Airway epithelial cell (primary cell): ENCODE measurements around the gene SLC9A3. TPM values are rescaled to one million over a fixed set of nuclear protein-coding genes. Genes with fewer than 3 reads are reported as not detected.

ENCODE experiments used
- total RNA-seq: library from RNA; depleted of rRNA; stranded (reverse); fragments of >200 nt; gene quantifications from 2 replicates; pipeline ENCODE4 v1.2.3, GENCODE V29; 2015

The SLC9A3 gene
- 2.6 and 3.9 TPM in 2 replicates for total RNA-seq

GRCh38 chr5:524234-524972, at the start of gene SLC9A3:
TSS of gene SLC9A3 (minus strand) at chr5:524449.

GRCh38 chr5:442335-443238, 81.7 kb downstream of the SLC9A3 start, which contains the start of gene EXOC3:
TSS of gene EXOC3 (plus strand) at chr5:443176. CDS start at chr5:446206, 3,030 bp downstream.

Other genes with a start within 250 kb of the SLC9A3 start
- 0.37 and 0.63 TPM in 2 replicates for gene AHRR, start 202.7 kb downstream of the SLC9A3 start, total RNA-seq
- gene EXOC3, start 81.3 kb downstream of the SLC9A3 start, total RNA-seq, result 23.4 and 27.4 TPM in 2 replicates
- gene CEP72, start 87.9 kb upstream of the SLC9A3 start, total RNA-seq, result 5.7 and 7.1 TPM in 2 replicates
- 1.7 and 1.9 TPM in 2 replicates for gene TPPP, start 168.9 kb upstream of the SLC9A3 start, total RNA-seq